HG03045 (cell line): ENCODE results near the gene MAN1A2.
"Not testable (repeated sequence)": the region's sequence is repeated elsewhere in the genome, so short reads cannot be mapped to it uniquely, and the experiment has no call there.

ENCODE experiments used
- ATAC-seq: cut with Tn5 transposase; IDR thresholded peaks from one replicate; pipeline ENCODE4 v1.9.1; 2021; ENCODE audit warnings: mild to moderate bottlenecking, moderate library complexity; ENCODE audit not compliant: unreplicated experiment

Gene MAN1A2

DNA sequence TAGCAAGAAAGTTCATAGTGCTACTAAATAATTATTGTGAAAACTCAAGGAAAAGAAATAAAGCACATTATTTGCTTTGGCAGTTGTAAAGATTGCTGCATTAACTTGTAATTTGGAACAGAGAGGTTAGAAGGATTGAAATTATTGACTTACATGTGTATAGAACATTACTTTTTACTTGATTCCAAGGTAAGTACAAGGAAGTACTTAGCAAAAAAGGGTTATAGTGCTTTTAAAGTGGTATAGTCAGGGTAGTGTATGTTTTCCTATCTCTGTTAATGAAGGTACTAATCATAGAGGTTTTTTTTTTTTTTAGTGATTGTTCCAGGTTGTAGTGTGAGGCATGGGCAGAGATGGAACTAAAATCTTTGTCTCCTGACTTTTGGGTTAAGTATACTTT, 29.4 kb downstream of the MAN1A2 start:
- ATAC-seq = no peak

DNA sequence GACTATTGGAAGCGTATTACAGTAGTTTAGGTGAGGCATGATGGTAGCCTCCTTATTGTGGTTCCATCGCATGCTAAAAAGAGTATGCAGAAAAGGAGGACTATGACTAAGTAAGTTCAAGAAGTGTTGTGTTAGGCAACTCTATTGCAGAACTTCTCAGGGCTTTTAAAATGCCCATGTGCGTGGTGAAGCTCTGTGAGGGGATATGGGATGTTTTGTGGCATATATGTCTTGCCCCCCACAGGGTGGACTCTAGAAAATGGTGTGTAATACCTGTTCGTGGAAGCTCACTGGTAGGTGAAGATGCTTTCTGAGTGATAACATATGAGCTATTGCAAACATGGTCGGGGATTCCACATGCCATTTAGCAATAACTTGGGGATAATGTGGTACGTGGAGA, 31.7 kb downstream of the MAN1A2 start:
- no peak for ATAC-seq

GRCh38 chr1:117401761-117402160, 34.5 kb downstream of the MAN1A2 start:
- no peak for ATAC-seq

GRCh38 chr1:117403597-117403996, 36.3 kb downstream of the MAN1A2 start:
- ATAC-seq = no peak

DNA sequence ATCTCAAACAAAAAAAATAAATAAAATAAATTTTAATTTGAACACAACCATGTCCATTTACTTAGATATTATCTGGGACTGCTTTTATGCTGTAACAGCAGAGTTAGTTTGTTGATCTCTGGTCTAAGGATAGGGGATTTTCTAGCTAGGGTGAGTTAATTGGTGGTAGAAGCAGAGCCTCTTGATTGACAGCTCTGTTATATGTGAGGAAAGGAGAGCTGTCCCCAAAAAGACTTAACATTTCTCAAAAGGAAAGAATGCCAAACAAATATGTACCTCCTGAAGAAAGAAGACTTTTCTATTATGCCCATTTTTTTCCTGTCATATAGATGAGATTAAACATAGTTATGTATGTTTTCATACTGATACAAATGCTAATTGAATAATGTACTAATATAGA, 37.8 kb downstream of the MAN1A2 start:
- no peak for ATAC-seq

DNA sequence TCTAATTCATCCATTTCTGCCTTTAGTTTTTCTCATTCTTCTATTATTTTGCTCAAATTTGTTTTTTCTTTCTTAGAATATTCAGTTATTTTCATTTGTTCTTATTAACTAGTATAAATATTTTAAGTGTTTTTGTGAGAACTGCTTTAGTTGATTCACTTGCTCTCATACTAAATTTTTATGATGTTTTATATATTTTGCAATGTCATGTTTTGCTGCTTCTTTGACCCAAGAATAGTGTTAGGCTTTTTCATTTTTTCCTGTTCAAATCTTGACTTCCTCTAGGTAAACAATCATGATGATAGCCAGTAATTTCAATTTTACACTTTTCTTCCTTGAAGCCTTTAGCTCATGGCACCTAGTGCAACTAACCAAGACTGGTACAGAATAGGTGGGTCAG, 45.2 kb downstream of the MAN1A2 start:
- no peak for ATAC-seq

- ATAC-seq = no peak
Observed at GRCh38 chr1:117413412-117413811, 46.2 kb downstream of the MAN1A2 start.

GRCh38 chr1:117414943-117415342, 47.7 kb downstream of the MAN1A2 start:
- ATAC-seq = no peak

- no peak for ATAC-seq
Observed at GRCh38 chr1:117416004-117416403, 48.8 kb downstream of the MAN1A2 start.

DNA sequence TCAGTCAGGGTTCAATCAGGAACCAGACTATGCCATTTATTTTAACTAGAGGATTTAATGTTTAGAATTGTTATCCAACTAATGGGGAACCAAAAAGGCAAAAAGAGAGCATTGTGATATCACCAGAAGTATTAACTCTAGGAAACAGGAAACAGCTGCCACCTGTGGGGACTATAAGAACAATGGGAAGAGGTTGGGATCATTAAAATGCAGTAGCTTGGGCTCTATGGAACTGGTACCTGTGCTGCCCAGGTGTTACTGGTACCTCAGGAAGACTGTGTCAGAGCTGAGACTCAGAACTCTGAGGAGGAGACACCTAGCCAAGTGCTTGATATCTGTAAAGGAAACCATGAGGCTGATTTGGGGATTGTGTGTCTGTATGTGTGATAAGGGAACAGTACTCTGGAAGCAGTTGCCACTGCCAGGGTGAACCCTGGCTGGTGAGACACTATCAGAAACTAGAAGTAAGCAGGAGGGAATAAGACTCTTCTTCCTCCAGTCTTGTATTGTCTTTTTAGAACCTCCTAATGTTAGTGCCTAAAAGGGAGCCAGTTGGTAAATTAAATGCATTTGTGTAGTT, 49.4 kb downstream of the MAN1A2 start:
- no peak for ATAC-seq

- ATAC-seq = no peak
Observed at GRCh38 chr1:117425050-117425734, 57.9 kb downstream of the MAN1A2 start.

DNA sequence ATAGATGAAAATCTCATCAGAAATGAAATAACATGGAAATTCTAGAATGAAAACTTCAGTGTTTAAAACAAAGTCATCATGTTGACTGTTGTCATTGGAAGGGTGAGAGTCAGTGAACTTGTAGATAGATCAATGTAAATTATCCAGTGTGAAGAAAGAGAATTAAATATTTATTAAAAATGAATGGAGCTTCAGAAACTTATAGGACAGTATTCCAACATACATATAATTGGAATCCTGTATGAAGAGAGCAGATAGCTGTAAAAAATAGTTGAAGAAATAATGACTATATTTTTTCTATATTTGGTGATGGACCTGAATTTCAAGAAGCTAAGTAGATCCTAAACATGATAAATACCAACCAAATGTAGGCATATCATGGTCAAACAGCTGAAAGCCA, 60.0 kb downstream of the MAN1A2 start:
- no peak for ATAC-seq

GRCh38 chr1:117433943-117434342, 66.7 kb downstream of the MAN1A2 start:
- ATAC-seq = no peak

GRCh38 chr1:117436513-117436912, 69.3 kb downstream of the MAN1A2 start:
- ATAC-seq = no peak

GRCh38 chr1:117447661-117448060, 80.4 kb downstream of the MAN1A2 start:
- ATAC-seq = no peak

GRCh38 chr1:117452216-117452615, 85.0 kb downstream of the MAN1A2 start:
- ATAC-seq = no peak

- no peak for ATAC-seq
Observed at GRCh38 chr1:117453958-117454357, 86.7 kb downstream of the MAN1A2 start.

DNA sequence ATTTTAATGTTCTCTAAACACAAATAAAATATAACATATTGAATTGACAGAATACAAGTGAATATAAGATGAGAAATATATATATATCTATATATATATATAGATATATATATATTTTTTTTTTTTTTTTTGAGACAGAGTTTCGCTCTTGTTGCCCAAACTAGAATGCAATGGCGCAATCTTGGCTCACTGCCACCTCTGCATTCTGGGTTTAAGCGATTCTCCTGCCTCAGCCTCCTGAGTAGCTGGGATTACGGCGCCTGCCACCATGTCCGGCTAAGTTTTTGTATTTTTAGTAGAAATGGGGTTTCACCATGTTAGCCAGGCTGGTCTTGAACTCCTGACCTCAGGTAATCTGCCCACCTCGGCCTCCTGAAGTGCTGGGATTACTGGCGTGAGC, 91.2 kb downstream of the MAN1A2 start:
- ATAC-seq = not testable (repeated sequence)

GRCh38 chr1:117466761-117467160, 99.5 kb downstream of the MAN1A2 start:
- no peak for ATAC-seq

DNA sequence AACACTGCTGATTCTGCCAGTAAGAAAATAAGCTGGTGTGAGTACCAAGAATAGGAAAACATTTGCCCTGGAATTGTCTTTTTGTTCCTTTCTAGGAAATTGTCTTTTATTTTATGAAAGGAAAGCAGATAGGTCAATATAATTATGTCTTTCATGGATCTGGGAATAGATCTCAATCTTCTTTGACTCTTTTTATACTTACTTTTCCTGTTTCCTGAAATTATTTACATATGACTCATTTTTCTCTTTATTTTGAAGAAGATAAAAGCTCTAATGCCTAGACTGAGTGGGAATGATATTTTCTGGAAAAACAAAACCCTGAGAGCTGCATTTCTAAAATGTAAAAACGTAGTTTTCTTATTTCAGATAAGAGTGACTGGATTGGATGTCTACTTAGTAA, 100.1 kb downstream of the MAN1A2 start:
- no peak for ATAC-seq

DNA sequence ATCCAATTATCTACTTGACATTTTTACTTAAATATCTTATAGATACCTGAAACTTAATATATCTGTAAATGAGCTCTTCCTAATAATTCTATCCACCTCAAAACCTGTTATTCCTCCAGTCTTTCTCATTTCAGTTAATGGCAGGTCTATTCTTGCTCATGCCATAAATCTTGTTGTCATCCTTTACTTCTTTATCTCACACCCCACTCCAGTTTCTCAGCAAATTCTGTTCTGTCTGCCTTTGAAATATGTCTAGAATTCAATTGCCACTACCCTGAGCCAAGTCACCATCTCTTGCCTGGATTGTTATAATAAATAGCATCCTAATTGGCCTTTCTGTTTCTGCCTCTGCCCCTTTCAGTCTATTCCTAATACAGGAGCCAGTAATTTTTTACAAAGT, 105.8 kb downstream of the MAN1A2 start:
- no peak for ATAC-seq

- ATAC-seq = not testable (repeated sequence)
Observed at GRCh38 chr1:117475495-117475894, 108.2 kb downstream of the MAN1A2 start.

DNA sequence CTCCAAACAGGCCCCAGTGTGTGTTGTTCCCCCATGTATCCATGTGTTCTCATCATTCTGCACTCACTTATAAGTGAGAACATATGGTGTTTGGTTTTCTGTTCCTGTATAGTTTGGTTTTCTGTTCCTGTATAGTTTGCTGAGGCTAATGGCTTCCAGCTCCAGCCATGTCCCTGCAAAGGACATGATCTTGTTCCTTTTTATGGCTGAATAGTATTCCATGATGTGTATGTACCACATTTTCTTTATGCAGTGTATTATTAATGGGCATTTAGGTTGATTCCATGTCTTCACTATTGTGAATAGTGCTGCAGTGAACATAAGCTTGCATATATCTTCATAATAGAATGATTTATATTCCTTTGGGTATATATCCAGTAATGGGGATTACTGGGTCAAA, 111.8 kb downstream of the MAN1A2 start:
- ATAC-seq = no peak
